Measurements from ENCODE around the gene USP25. TPM values are rescaled to one million over a fixed set of nuclear protein-coding genes. Genes with fewer than 3 reads are reported as not detected.
A peak's percentile ranks its signal among the peaks of the same experiment; 100 is the strongest.

Gene USP25
- total RNA-seq, 1 donor from 2014 or later: 82.8 TPM

DNA sequence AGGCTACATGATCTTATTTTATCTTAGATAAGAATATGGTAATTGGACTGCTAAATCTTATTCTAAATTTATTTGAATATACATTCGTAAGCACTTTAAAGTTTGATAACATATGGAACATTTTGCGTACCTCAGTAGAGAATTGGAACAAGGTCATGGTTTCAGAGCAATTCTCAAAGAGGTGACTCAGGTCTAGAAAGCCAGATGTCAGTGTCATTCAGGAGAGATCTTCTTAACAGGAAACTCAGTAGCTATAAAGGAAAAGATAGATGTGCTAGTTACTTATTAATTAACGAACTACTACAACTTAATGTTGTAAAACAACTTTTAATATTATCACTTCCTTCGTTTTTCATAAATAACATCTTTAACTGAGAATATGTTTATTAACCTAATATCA, 142.5 kb downstream of the USP25 start:
- Mint-ChIP-seq H3K9me3 (peaks cover 6% of the 10 kb centered on the region), H3K36me3 (peaks cover 40% of the 10 kb centered on the region), H3K27me3 (ENCODE audit: low read depth) (no peaks in the 10 kb centered on the region), H3K4me3 (no peak overlapping the region), H3K27ac (no peak overlapping the region), H3K4me1 (peaks cover 3% of the 10 kb centered on the region)
- DNase-seq (ENCODE audit: low spot score in 2 of 2, unreplicated experiment in 2 of 2): no peak
- TF ChIP-seq, protein P1, sequence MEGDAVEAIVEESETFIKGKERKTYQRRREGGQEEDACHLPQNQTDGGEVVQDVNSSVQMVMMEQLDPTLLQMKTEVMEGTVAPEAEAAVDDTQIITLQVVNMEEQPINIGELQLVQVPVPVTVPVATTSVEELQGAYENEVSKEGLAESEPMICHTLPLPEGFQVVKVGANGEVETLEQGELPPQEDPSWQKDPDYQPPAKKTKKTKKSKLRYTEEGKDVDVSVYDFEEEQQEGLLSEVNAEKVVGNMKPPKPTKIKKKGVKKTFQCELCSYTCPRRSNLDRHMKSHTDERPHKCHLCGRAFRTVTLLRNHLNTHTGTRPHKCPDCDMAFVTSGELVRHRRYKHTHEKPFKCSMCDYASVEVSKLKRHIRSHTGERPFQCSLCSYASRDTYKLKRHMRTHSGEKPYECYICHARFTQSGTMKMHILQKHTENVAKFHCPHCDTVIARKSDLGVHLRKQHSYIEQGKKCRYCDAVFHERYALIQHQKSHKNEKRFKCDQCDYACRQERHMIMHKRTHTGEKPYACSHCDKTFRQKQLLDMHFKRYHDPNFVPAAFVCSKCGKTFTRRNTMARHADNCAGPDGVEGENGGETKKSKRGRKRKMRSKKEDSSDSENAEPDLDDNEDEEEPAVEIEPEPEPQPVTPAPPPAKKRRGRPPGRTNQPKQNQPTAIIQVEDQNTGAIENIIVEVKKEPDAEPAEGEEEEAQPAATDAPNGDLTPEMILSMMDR (IDR thresholded peaks at IDR 0.05; ENCODE audit: unreplicated experiment): no peak

DNA sequence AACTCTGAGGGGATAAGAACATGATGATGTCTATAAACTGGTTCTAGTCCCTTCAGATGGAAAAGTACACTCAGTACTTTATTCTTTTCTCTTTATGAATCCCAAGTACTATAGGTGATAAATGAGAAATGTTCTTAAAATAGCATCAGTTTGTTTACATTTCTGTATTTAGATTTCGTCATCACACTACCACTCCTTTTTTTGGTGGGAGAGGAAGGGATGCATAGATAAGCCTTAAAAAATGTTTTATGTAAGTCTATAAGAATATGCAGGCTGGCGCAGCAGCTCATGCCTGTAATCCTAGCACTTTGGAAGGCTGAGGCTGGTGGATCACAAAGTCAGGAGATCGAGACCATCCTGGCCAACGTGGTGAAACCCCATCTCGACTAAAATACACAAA, 144.8 kb downstream of the USP25 start:
- DNase-seq (ENCODE audit: low spot score in 2 of 2, unreplicated experiment in 2 of 2): no peak
- Mint-ChIP-seq H3K4me1 (peaks cover 7% of the 10 kb centered on the region), H3K27ac (no peak overlapping the region), H3K4me3 (no peak overlapping the region), H3K9me3 (peaks cover 7% of the 10 kb centered on the region), H3K27me3 (ENCODE audit: low read depth) (no peaks in the 10 kb centered on the region), H3K36me3 (peaks cover 33% of the 10 kb centered on the region)
- TF ChIP-seq, protein P1 (IDR thresholded peaks at IDR 0.05; ENCODE audit: unreplicated experiment): no peak

DNA sequence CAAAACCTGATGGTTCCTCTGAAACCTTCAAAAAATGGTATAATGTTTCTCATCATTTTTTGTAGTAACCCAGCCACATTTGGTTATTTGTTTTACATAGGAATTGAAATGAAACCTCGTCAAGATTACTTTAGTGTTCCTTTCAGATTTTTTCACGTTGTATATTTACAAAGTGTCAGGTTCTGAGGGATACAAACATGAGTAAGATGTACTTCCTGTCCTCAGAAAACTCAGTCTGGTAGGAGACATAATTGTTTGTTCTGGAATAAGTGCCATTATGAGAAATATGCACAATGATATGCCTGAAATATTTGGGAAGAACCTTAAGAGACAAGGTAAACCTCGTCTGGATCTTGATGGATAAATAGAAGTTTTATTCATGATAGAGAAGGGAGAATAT, 145.5 kb downstream of the USP25 start:
- DNase-seq (ENCODE audit: low spot score in 2 of 2, unreplicated experiment in 2 of 2): no peak
- Mint-ChIP-seq H3K9me3 (peaks cover 10% of the 10 kb centered on the region), H3K36me3 (peaks cover 34% of the 10 kb centered on the region), H3K27ac (no peak overlapping the region), H3K4me3 (no peak overlapping the region), H3K4me1 (peaks cover 7% of the 10 kb centered on the region), H3K27me3 (ENCODE audit: low read depth) (no peaks in the 10 kb centered on the region)
- TF ChIP-seq, protein P1 (IDR thresholded peaks at IDR 0.05; ENCODE audit: unreplicated experiment): no peak

DNA sequence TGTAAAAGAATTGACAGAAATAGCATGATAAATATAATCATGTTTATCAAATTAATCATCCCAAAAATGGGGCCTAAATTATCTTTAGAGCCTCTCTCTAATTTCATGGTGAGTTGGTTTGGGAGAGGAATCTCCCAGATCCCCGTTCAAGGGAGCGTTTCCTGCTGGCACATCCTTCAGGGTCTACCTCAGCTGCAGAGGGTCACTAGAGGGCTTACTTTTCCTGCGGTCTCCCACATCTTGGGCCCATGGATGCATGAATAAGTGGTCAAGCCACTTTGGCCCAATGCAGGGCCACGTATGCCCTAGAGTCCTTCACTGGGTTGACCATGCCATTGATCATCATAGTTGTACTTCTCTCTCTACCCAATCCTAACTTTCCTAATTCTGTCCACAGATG, 164.1 kb downstream of the USP25 start:
- TF ChIP-seq, protein P1 (IDR thresholded peaks at IDR 0.05; ENCODE audit: unreplicated experiment): no peak
- no peaks in the 10 kb centered on the region for H3K27me3 Mint-ChIP-seq (ENCODE audit: low read depth)
- H3K4me3 Mint-ChIP-seq: no peak overlapping the region
- peaks cover 29% of the 10 kb centered on the region for H3K9me3 Mint-ChIP-seq
- no peak for DNase-seq (ENCODE audit: low spot score in 2 of 2, unreplicated experiment in 2 of 2)
- no peak overlapping the region for H3K27ac Mint-ChIP-seq
- peaks cover 37% of the 10 kb centered on the region for H3K36me3 Mint-ChIP-seq
- H3K4me1 Mint-ChIP-seq: peaks cover 9% of the 10 kb centered on the region

DNA sequence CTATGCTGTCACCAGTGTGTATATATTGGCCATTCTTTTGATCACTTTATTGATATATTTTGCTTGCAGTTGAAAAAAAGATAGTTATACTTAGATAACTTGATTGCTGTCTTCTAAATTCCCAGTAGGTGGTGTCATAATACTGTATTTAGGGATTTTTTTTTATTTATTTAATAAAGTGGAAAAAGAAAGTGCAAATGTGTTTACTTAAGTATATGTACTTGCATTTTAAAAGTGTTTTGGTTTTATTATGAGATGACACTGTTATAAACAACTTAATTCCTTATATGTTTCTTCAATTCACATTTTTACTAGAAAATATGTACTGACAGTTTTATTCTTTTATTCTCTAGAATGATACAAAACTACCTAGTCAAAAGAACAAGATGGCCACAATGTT, 164.8 kb downstream of the USP25 start:
- no peak overlapping the region for H3K4me3 Mint-ChIP-seq
- H3K27me3 Mint-ChIP-seq (ENCODE audit: low read depth): no peaks in the 10 kb centered on the region
- H3K4me1 Mint-ChIP-seq: peaks cover 9% of the 10 kb centered on the region
- no peak overlapping the region for H3K27ac Mint-ChIP-seq
- TF ChIP-seq, protein P1 (IDR thresholded peaks at IDR 0.05; ENCODE audit: unreplicated experiment): peak; percentile 50
- H3K9me3 Mint-ChIP-seq: peaks cover 36% of the 10 kb centered on the region
- DNase-seq (ENCODE audit: low spot score in 2 of 2, unreplicated experiment in 2 of 2): no peak
- peaks cover 43% of the 10 kb centered on the region for H3K36me3 Mint-ChIP-seq
